NCI-H1417 treated with DMSO at 0.1 percent for 48 hours (cell line): ENCODE results near the gene SERPINI1.

Experiments used
- DNase-seq: peaks from one replicate; lab custom pipeline; 2025; lab: John Stamatoyannopoulos, UW

Gene SERPINI1

GRCh38 chr3:167734498-167735232 is 856 bp upstream of the SERPINI1 start, which contains the start of gene PDCD10:
TSS of gene PDCD10 (minus strand) at chr3:167734892. CDS start at chr3:167720157, 14,735 bp downstream.
- peak; percentile 99 for DNase-seq

DNA sequence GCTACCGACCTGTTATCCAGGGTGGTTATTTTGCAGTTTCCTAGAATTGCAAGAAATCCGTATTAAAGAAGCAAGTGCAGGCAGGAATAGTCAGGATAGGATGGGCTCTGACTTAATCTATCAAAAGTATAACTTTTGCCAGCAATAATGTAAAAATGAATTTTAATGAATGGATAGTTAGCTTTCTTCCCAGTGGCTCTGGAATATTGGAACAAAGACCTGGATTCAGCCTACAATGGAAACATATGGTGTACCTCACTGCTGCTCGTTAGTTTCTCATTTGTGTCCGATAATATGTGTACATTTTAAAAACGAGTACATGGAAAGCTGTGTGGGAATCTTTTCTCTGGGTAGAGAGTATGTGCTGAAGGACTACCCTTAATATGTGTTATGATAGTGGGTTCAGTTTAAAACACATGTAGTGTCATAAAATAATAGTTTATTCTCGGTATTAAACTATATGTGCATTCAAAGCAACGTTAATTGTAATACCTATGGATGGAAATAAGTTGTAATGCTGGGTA is 805 bp downstream of the SERPINI1 start:
- DNase-seq = no peak

DNA sequence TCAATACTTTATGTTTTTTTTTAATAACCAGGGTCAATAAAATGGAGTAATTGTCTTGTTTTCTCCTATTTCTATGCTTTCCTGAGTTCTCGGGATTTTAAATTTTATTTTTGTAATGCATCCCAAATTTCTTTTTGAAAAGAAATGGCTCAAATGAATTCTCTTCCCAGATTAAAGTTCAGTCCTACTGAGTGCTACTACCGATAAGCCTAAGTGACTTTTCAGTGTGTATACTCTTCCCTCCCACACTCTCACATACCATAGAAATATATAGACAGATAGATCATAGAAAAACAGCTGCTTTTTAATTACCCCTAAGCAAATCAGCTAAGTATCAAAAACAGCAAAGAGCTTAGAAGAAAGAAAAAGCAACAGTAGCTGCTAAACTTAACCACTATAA is 1.5 kb downstream of the SERPINI1 start:
- no peak for DNase-seq

DNA sequence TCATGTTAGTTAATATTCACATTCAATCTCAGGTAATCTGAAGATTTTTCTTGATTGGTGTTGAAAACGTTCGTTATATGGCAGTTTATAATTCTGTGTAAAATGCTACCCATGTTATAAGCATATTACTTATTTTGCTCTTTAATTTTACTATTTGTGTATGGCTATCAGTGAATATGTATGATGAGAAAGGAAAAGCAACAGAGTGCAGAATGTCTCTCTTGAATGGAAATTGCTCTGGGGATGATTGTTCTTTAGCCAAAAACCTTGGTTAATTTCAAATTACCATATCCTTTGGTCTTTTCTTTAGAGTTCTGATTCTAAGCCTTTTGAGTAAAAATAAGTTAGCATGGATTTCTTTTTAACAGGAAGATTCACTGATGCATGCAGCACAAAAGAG is 2.5 kb downstream of the SERPINI1 start:
- DNase-seq = no peak

- no peak for DNase-seq
Observed at GRCh38 chr3:167739190-167739810, 3.8 kb downstream of the SERPINI1 start.

GRCh38 chr3:167740961-167741587 is 5.6 kb downstream of the SERPINI1 start:
- DNase-seq = no peak

GRCh38 chr3:167742338-167742737 is 6.8 kb downstream of the SERPINI1 start:
- DNase-seq = no peak

DNA sequence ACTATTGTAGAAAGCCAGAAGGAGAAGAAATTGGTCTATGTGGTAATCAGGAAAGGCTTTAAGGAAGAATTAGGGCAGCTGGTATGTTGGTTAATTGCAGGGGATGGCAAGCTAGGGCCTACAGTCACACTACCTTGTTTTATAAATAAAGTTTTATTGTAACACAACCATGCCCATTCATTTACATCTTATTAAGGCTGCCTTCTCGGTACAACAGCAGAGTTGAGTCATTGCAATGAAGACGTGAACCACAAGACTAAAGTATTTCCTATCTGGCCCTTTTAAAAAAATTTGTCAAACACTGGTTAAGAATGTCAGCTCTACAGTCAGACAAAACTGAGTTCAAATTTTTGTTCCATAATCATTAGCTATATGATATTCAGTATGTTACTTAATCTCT is 8.3 kb downstream of the SERPINI1 start:
- DNase-seq = no peak

GRCh38 chr3:167749209-167749608 is 13.7 kb downstream of the SERPINI1 start:
- DNase-seq = peak; percentile 34

- no peak for DNase-seq
Observed at GRCh38 chr3:167749728-167750127, 14.2 kb downstream of the SERPINI1 start.

- DNase-seq = no peak
Observed at GRCh38 chr3:167750272-167750971, 14.9 kb downstream of the SERPINI1 start.

GRCh38 chr3:167754049-167754448 is 18.5 kb downstream of the SERPINI1 start:
- no peak for DNase-seq

- DNase-seq = no peak
Observed at GRCh38 chr3:167761302-167761701, 25.8 kb downstream of the SERPINI1 start.

DNA sequence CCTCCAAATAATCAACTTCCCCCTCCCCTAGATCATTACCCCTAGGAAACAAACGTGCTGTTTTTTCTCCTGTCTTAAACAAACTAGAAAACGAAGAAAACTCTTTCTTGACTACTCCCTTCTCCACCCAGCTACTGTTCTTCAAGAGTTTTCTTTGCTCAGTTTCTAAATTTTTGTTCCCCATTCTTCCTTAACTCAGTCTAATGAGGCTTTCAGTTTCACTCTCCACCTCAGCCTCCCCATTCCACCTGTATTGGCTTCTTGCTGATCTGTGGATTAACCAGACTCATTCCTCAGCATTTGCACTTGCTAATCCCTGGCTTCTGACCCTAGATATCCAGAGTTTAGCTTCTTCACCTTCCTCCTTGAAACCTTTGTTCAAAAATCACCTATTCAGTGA is 26.8 kb downstream of the SERPINI1 start:
- no peak for DNase-seq

- DNase-seq = no peak
Observed at GRCh38 chr3:167772992-167773391, 37.5 kb downstream of the SERPINI1 start.

DNA sequence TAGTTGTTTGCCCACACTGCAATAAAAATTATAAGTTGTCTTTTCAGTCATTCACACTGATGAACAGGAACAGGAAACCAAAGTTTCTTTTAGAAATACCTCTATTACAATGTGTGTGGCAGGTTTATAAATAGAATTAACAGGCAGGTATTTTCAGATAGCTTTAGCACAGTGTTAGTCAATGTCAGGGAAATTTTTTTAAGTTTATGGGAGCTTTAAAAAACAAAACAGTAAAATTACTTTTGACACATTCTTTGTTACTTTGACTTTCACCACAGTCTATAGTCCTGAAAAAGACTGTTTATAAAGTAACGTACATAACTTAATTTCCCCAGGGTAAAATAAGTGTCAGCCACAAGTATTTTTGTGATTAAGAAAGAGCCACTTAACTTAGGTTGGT is 38.1 kb downstream of the SERPINI1 start:
- no peak for DNase-seq

DNA sequence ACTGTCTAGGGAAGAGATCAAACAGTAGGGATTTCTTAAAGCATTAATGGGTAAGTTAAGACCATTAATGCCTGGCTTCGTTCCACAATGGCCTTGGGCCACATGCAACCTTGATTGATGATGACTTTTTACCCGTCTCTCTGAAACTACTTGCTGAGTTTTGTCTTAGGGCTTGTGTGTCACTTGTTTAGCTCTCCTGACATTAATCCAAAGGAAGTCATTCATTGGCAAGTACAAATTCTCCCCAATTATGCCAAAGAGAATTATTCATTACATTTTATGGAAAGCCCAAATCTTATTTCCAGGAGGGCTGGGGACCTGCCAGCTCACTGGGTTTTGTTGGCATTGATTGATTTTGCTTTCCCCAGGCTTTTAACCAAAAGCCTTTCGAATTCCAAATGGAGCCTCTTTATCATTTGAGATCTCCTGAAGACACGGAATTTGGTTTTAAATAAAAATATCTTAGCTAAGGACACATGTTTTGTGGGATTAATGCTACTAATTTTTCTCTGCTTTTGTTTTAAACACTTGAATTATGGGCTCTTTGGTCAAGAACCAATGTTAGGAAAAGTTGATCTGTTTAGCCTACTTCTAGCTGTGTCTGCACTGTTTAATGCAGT is 40.7 kb downstream of the SERPINI1 start:
- DNase-seq = no peak

GRCh38 chr3:167777356-167777755 is 41.8 kb downstream of the SERPINI1 start:
- DNase-seq = no peak

DNA sequence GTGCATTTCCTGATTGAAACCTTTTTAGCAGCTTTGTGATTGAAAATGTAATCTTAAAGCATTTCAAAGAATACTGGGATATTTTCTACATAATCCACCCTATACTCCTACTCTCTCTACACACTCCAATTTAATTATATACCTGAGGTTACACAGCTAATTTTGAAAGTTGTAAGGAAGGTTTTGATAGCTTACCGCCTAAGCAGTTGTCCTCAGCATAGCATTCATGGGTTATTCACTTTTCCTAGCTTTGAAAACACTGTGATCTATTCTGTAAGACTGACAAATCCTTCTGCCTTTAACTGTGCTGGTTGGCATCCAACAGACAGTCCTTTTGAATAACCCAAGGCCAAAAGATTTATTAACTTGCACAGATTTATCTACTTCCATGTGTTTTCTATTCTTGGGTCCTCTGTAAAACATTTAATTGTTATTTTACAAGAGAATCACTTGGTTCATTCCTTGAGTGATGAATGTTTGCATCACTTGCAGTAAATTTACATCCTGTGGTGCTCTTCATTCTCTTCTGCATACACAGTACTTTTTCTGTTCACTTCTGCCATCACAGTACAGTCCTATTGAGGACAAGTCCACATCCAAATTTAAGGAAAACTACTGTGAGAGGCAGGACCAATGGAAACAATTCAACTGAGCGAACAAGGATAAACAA is 44.8 kb downstream of the SERPINI1 start:
- no peak for DNase-seq

DNA sequence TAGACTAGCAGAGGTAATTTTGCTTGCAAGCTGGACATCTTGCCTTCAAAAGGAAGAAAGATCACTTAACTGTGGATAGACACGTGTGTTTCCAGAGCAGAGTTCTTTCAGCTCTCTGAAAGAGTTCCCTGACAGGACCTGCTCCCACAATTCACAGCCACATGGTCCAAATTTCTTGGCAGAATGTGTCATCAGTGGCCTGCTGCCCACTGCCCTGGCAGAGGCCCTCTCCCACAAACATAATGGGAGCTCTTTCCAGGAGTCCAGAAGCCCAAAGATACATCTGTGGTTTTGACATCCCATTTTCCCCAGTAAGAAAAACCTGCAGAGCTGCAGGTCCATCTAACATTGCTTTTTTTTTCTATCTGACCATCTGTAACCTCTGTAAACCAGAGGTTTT is 48.3 kb downstream of the SERPINI1 start:
- no peak for DNase-seq

DNA sequence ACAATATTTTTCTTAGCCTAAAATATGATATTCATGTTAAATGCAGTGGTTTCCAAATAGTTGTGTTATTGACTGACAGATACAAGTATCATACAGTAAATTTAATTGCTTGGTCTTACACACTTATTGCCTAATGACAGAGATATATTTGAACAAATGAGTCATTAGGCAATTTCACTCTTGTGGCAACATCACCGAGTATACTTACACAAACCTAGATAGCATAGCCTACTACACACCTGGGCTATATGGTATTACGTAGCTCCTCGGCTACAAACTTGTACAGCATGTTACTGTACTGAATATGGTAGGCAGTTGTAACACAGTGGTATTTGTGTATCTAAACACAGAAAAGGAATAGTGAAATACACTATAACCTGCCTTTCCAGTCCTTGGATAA is 50.3 kb downstream of the SERPINI1 start:
- no peak for DNase-seq
